Kidney (tissue), 14 donors: Measurements from ENCODE around the gene NME5. TPM values are rescaled to one million over a fixed set of nuclear protein-coding genes. Genes with fewer than 3 reads are reported as not detected.

Source experiments
- DNase-seq, 5 donors: peaks; one replicate each; pipeline ENCODE4 v3.0.0-alpha.2; 2013 to 2020
- FAIRE-seq: peaks from 2 replicates; lab custom pipeline; 2012; peaks lifted over from hg19 to GRCh38; lab: Jason Lieb, UNC
- H3K27ac ChIP-seq, 2 donors: one replicate each; pipeline ENCODE4 v1.7.0; 2013; ENCODE audit warnings: low read depth in 2 of 2, low read length in 2 of 2, inconsistent platforms in 1 of 2
- H3K27me3 ChIP-seq: one replicate; pipeline ENCODE4 v1.7.1; 2013; ENCODE audit warnings: low read length, inconsistent platforms; ENCODE audit not compliant: control insufficient read depth, insufficient read depth
- H3K36me3 ChIP-seq, 3 donors: one replicate each; pipeline versions ENCODE4 v1.7.0 to v1.7.1; 2013; ENCODE audit warnings: low read length in 3 of 3, control low read depth in 1 of 3, inconsistent platforms in 1 of 3; ENCODE audit not compliant: insufficient read depth in 3 of 3, control insufficient read depth in 2 of 3
- H3K4me1 ChIP-seq, 3 donors: one replicate each; pipeline versions ENCODE4 v1.7.0 to v1.7.1; 2013; ENCODE audit warnings: low read length in 3 of 3, inconsistent platforms in 1 of 3, low read depth in 1 of 3; ENCODE audit not compliant: control insufficient read depth in 2 of 3, insufficient read depth in 2 of 3
- H3K4me3 ChIP-seq, 3 donors: one replicate each; pipeline versions ENCODE4 v1.7.0 to v1.8.1; 2013; ENCODE audit warnings: low read length in 3 of 3, control low read depth in 1 of 3, inconsistent platforms in 1 of 3
- H3K9ac ChIP-seq, 3 donors: one replicate each; pipeline versions ENCODE4 v1.7.0 to v1.7.1; 2013; ENCODE audit warnings: low read length in 3 of 3, control low read depth in 1 of 3, inconsistent platforms in 1 of 3
- H3K9me3 ChIP-seq, 3 donors: one replicate each; pipeline versions ENCODE4 v1.7.0 to v1.7.1; 2013; ENCODE audit warnings: low read length in 3 of 3, control low read depth in 1 of 3, inconsistent platforms in 1 of 3; ENCODE audit not compliant: control insufficient read depth in 2 of 3, insufficient read depth in 1 of 3
- intact Hi-C: fragments of 100-400 bp; cut with DNase I; formaldehyde crosslinking; loops from one replicate; pipeline ENCODE4 v1.11.1; 2022
- polyA plus RNA-seq: library from polyadenylated mRNA; stranded (reverse); fragments of 350-450 nt; fragmentation: Illumina TruSeq; extraction: RNeasy Lipid Tissue Mini Kit (QIAGEN cat#74804); gene quantifications from one replicate; pipeline ENCODE4 v1.2.3, GENCODE V29; 2014; ENCODE audit warnings: low read depth, low replicate concordance; ENCODE audit not compliant: insufficient read depth
- total RNA-seq: library from RNA; stranded (reverse); fragmentation: NEBNext Ultra II Directional; extraction: Animal tissue kit (Norgen Biotek cat#: 25700); gene quantifications from one replicate; pipeline ENCODE4 v1.2.1, GENCODE V29; 2021
- TF ChIP-seq, protein P1 (sequence below): IDR thresholded peaks from 3 replicates; pipeline ENCODE4 v1.5.1; 2012; ENCODE audit warnings: mild to moderate bottlenecking, moderate library complexity, borderline replicate concordance; ENCODE audit not compliant: insufficient read depth; ENCODE audit errors: extremely low read depth
- donor health status: control.
- donor health status: control.
- donor health status: control.
- donor health status: control.
- donor health status: control.
- donor health status: DM: yes; HTN: yes; CAD: no.
- donor health status: Normal renal cell carcinoma (clear cell type).

NME5 gene
- total and polyA plus RNA-seq, 2 donors from 2014 or later = 20.6 to 30.2 TPM

DNA sequence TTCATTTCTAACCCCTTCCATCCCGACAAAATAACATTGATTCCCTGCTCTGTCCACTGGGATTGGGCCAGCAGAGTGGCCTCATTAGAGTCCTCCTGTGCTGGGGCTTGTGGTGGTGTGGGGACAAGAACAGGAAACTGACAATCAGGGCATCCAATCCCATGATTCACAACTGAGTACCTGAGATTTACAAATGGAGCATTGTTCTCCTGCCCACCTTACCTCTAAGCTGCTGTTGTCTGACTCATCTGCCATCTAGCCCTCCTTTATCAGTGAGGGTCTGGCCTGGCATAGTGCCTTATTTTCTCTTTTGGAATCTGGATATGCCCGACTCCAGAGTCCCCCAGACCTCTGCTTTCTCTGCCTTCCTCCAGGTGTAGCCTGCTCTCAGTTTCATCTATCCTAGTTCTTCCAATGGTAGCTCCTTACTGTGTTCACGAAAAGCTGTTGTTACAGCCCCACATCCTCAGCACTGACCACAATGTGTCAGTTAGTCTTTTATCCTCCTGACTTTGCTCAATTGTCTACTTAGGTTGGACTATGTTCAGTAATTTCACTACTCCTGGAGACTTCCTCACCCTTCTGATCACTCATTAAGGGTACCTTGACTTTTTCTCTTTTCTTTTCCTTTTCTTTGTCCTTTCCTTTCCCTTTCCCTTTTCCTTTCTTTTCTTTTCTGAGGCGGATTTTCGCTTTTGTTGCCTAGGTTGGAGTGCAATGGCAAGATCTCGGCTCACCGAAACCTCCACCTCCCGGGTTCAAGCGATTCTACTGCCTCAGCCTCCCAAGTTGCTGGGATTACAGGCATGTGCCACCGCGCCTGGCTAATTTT, 42.0 kb downstream of the NME5 start:
- intact Hi-C loops = no loop called here
- FAIRE-seq (no peak), DNase-seq (no peak)
- H3K9me3 ChIP-seq = no peaks in the 10 kb centered on the region
- no peaks in the 10 kb centered on the region for H3K36me3 ChIP-seq
- H3K27ac ChIP-seq = no peak overlapping the region
- TF ChIP-seq, protein P1, sequence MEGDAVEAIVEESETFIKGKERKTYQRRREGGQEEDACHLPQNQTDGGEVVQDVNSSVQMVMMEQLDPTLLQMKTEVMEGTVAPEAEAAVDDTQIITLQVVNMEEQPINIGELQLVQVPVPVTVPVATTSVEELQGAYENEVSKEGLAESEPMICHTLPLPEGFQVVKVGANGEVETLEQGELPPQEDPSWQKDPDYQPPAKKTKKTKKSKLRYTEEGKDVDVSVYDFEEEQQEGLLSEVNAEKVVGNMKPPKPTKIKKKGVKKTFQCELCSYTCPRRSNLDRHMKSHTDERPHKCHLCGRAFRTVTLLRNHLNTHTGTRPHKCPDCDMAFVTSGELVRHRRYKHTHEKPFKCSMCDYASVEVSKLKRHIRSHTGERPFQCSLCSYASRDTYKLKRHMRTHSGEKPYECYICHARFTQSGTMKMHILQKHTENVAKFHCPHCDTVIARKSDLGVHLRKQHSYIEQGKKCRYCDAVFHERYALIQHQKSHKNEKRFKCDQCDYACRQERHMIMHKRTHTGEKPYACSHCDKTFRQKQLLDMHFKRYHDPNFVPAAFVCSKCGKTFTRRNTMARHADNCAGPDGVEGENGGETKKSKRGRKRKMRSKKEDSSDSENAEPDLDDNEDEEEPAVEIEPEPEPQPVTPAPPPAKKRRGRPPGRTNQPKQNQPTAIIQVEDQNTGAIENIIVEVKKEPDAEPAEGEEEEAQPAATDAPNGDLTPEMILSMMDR = no peak
- no peaks in the 10 kb centered on the region for H3K27me3 ChIP-seq
- H3K4me1 ChIP-seq = no peaks in the 10 kb centered on the region
- H3K9ac ChIP-seq = no peak overlapping the region
- H3K4me3 ChIP-seq = no peak overlapping the region

DNA sequence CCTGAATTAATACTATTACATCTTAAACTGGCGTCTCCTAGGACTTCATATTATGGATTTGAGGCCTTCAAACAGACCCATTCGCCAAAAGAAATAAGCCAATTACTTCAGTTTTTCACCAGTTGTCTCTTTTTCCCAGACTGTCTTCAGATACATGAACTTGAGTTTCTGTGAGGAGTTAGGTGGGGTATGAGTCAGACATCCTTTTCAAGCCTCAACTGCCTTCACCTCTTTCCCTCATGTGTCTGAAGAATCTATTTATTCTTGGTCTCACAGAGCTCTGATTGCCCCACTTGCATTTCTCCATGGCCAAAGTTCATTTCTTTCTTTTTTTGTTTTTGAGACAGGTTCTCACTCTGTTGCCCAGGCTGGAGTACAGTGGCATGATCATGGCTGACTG, 42.9 kb downstream of the NME5 start:
- Histone ChIP-seq H3K27ac (no peak overlapping the region), H3K4me1 (no peaks in the 10 kb centered on the region), H3K9ac (no peak overlapping the region), H3K36me3 (no peaks in the 10 kb centered on the region), H3K27me3 (no peaks in the 10 kb centered on the region), H3K4me3 (no peak overlapping the region), H3K9me3 (no peaks in the 10 kb centered on the region)
- FAIRE-seq (no peak), DNase-seq (no peak)
- intact Hi-C loops = no loop called here
- TF ChIP-seq, protein P1 = no peak

DNA sequence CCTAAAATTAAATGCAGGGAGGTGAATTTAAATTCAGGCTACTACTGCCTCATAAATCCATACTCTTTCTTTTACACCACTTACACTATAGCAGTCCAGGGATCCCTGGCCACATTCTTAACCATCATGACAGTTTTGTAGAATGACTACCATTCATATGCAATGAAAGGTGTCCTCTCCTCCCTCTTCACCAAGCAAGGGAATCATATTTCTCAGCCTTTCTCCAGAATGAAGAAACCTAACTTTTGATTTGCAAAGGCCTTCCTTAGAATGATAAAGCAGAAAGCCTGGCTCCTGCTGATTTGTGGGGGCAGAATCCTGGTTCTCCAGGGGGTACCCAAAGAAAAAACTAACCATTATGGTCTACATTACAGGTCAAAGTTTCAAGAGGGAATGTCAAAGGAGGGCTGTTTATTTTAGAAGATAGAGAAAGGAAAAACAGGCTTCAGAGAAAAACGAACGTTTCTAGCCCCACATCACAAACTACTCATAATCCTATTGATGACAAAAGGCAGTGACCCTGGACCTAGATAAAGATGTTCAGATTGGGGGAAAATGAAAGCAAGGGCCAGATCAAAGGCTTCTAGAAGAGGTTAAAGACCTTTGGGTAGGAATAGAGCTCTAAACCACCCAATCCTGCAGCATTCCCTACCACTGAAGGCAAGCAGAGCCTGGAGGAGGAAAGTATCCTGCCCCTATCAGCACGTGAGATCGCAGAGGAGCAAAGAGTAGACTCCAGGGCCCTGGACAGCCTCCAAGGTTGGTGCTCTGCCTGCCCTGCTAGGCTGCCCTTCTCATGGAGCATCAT, 43.9 kb downstream of the NME5 start:
- Histone ChIP-seq H3K36me3 (no peaks in the 10 kb centered on the region), H3K4me3 (no peak overlapping the region), H3K9ac (no peak overlapping the region), H3K27me3 (no peaks in the 10 kb centered on the region), H3K9me3 (no peaks in the 10 kb centered on the region), H3K27ac (no peak overlapping the region), H3K4me1 (no peaks in the 10 kb centered on the region)
- TF ChIP-seq, protein P1 = no peak
- FAIRE-seq (no peak), DNase-seq (no peak)
- intact Hi-C loops = no loop called here
